ENCODE measurements around the gene TBKBP1. TPM values are rescaled to one million over a fixed set of nuclear protein-coding genes. Genes with fewer than 3 reads are reported as not detected.

The TBKBP1 gene, protein sequence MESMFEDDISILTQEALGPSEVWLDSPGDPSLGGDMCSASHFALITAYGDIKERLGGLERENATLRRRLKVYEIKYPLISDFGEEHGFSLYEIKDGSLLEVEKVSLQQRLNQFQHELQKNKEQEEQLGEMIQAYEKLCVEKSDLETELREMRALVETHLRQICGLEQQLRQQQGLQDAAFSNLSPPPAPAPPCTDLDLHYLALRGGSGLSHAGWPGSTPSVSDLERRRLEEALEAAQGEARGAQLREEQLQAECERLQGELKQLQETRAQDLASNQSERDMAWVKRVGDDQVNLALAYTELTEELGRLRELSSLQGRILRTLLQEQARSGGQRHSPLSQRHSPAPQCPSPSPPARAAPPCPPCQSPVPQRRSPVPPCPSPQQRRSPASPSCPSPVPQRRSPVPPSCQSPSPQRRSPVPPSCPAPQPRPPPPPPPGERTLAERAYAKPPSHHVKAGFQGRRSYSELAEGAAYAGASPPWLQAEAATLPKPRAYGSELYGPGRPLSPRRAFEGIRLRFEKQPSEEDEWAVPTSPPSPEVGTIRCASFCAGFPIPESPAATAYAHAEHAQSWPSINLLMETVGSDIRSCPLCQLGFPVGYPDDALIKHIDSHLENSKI
- 1.8 TPM for total RNA-seq
- 9.5 TPM for polyA plus RNA-seq
- long read RNA-seq, donor 1 = 0 reads
- long read RNA-seq, donor 2 = 0 reads
- long read RNA-seq, donor 3 = 0 reads
- long read RNA-seq, donor 4, full-length matches to known transcripts = 1 of 1 reads
- long read RNA-seq, donor 4, partial matches to known transcripts = 0 of 1 reads
- long read RNA-seq, donor 4, other reads (novel, unspliced or antisense) = 0 of 1 reads
- long read RNA-seq, donor 5 = 0 reads
- long read RNA-seq, donor 6 = 0 reads
- long read RNA-seq, donor 7 = 0 reads
- long read RNA-seq, donor 8 = 0 reads
- long read RNA-seq, donor 9 = 0 reads
- long read RNA-seq, donor 10 = 0 reads

DNA sequence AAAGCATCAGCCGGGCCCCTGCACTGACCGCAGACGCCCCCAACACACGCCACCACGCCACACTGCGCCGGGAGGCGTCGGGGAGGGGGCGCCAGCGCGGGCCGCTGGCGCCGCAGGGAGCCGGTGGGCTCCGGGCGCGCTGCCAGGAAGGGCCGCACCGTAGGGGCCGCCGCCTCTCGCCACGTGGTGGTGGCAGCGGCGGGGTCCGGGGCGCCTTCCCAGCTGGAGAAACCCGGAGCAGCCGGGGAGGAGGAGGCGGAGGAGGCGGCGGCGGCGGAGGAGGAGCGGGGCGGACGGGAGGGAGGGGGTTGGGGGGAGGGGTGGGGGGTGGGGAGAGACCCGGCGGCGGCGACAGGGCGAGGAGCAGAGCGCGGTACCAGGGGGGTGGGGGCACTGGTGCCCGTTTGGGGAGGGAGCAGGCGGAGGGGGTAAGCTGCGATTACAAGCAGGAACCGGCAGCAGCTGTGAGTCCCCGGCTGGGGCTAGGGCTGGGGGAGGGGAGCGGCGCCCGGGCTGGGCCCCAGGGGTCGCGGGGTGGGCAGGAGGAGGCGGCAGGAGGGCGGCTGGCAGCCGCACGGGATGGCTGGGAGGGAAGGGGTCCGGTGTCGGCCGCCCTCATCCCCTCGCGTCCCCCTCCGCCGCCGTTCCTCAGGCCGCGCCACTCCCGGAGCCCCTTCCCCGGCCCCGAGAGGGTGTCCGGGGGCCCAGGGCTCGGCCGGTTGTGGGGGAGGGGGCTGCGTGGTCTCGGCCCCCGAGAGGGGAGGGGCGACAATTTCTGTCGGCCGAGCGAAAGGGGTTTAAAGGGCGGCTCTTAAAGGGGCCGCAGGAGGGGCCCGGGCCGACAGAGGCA is at the start of gene TBKBP1:
Gene TBKBP1 (plus strand): TSS at position 431 of the 850 bp plus-strand sequence. CDS start 1,952 bp downstream, outside the sequence.
- peaks cover 19 to 32% of the 10 kb centered on the region in 2 donors for H3K4me1 ChIP-seq (ENCODE audit: control insufficient read depth in 2 of 2, insufficient read depth in 2 of 2, low read length in 2 of 2)
- peak in 2 of 9 donors; percentile 53 to 65 for DNase-seq (ENCODE audit: low read depth in 6 of 9, low spot score in 9 of 9)
- peaks cover 0 to 6% of the 10 kb centered on the region in 2 donors for H3K9me3 ChIP-seq (ENCODE audit: control insufficient read depth in 2 of 2, insufficient read depth in 1 of 2, low read length in 1 of 2)
- H3K27me3 ChIP-seq (ENCODE audit: control insufficient read depth in 2 of 2, insufficient read depth in 1 of 2, low read length in 1 of 2) = peaks cover 21 to 51% of the 10 kb centered on the region in 2 donors
- under 1% methylated on average over 86 of the region's 87 CpGs for WGBS
- H3K4me3 ChIP-seq (ENCODE audit: low read length in 2 of 2) = peak within 1 kb of the TSS; percentile 45 to 72
- peak within 1 kb of the TSS in 1 of 2 donors; percentile 60 for H3K27ac ChIP-seq (ENCODE audit: low read depth in 1 of 2, low read length in 1 of 2)
- H3K36me3 ChIP-seq (ENCODE audit: control insufficient read depth in 2 of 2, insufficient read depth in 2 of 2, low read length in 1 of 2) = peaks cover 0 to 4% of the 10 kb centered on the region in 2 donors

DNA sequence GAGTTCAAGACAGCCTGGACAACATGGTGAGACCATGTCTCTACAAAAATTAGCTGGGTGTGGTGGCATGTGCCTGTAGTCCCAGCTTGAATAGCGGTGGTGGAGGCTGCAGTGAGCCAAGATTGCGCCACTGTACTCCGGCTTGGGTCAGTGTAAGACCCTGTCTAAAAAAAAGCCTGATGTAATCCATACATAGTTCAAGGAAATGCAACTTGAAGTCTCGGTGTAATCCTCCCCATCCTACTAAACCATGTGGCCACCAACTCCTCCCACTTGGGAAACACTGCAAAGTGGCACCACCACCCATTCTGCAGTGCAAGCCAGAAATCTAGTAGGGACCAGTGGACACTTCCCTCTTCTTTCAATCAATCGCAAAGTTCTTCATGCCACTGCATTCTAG is 49.6 kb upstream of the TBKBP1 start:
- no peak for DNase-seq (ENCODE audit: low read depth in 6 of 9, low spot score in 9 of 9)
- no peak overlapping the region for H3K4me3 ChIP-seq (ENCODE audit: low read length in 2 of 2)
- H3K27ac ChIP-seq (ENCODE audit: low read depth in 1 of 2, low read length in 1 of 2) = no peak overlapping the region
- H3K27me3 ChIP-seq (ENCODE audit: control insufficient read depth in 2 of 2, insufficient read depth in 1 of 2, low read length in 1 of 2) = no peaks in the 10 kb centered on the region
- H3K4me1 ChIP-seq (ENCODE audit: control insufficient read depth in 2 of 2, insufficient read depth in 2 of 2, low read length in 2 of 2) = peaks cover 3 to 11% of the 10 kb centered on the region in 2 donors
- 96% methylated on average over 5 of the region's 5 CpGs for WGBS
- no peaks in the 10 kb centered on the region for H3K36me3 ChIP-seq (ENCODE audit: control insufficient read depth in 2 of 2, insufficient read depth in 2 of 2, low read length in 1 of 2)
- no peaks in the 10 kb centered on the region for H3K9me3 ChIP-seq (ENCODE audit: control insufficient read depth in 2 of 2, insufficient read depth in 1 of 2, low read length in 1 of 2)

DNA sequence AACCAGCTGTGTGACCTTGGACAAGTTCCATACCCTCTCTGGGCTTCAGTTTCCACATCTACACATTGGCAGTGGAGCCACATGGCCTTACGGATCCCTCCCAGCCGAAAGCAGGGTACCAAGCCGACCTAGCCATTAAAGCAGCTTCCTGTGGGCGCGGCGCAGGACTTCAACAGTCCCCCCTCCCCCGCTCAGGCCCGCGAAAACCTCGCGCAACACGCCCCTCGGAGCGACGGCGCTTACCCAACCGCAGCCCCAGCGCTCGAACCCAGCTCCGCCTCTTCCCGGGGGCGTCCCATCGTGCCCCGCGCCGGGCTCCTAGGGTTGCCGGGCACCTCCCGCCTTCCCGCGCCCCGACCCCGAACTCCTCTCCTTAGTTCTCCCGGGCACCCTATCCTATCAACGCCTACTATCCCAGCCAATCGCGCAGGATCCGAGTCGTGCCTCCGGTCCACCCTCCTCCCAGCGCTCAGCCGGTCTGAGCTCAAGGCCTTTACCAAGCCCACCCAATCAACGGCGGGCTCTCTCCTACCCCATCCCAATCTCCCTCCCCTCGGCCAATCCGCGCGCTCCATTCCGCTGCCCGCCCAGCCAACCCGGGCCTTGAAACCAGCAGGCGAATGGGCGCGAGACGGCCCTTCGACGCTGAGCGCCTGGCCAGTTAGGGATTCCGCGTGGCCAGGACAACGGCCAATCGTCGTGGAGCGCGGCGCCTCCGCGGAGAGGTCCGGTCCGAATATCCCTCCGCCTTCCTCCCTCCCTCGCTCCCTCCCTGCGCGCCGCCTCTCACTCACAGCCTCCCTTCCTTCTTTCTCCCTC is 44.6 kb upstream of the TBKBP1 start, which contains the start of gene KPNB1:
Gene KPNB1 (plus strand): TSS at position 767 of the 819 bp plus-strand sequence. CDS start 326 bp downstream, outside the sequence.
- Histone ChIP-seq H3K36me3 (ENCODE audit: control insufficient read depth in 2 of 2, insufficient read depth in 2 of 2, low read length in 1 of 2) (peaks cover 13 to 28% of the 10 kb centered on the region in 2 donors), H3K4me3 (ENCODE audit: low read length in 2 of 2) (peak within 1 kb of the TSS; percentile 73 to 95), H3K27ac (ENCODE audit: low read depth in 1 of 2, low read length in 1 of 2) (peak within 1 kb of the TSS; percentile 94 to 97), H3K9me3 (ENCODE audit: control insufficient read depth in 2 of 2, insufficient read depth in 1 of 2, low read length in 1 of 2) (no peaks in the 10 kb centered on the region), H3K4me1 (ENCODE audit: control insufficient read depth in 2 of 2, insufficient read depth in 2 of 2, low read length in 2 of 2) (peaks cover 6 to 22% of the 10 kb centered on the region in 2 donors), H3K27me3 (ENCODE audit: control insufficient read depth in 2 of 2, insufficient read depth in 1 of 2, low read length in 1 of 2) (no peaks in the 10 kb centered on the region)
- WGBS = under 1% methylated on average over 74 of the region's 74 CpGs
- DNase-seq (ENCODE audit: low read depth in 6 of 9, low spot score in 9 of 9) = peak; percentile 88 to 99 (median 96)

DNA sequence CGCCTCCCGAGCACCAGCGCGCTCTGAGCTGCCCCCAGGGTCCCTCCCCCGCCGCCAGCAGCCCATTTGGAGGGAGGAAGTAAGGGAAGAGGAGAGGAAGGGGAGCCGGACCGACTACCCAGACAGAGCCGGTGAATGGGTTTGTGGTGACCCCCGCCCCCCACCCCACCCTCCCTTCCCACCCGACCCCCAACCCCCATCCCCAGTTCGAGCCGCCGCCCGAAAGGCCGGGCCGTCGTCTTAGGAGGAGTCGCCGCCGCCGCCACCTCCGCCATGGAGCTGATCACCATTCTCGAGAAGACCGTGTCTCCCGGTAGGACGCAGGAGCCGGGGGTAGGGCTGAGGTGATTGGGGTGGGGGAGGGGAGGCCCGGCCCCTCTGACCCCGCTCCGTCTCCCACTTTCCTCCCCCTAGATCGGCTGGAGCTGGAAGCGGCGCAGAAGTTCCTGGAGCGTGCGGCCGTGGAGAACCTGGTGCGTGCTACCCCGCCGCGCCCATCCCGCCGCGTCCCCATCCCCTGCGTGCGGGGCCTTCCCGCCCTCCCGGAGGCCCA is 43.9 kb upstream of the TBKBP1 start:
- H3K9me3 ChIP-seq (ENCODE audit: control insufficient read depth in 2 of 2, insufficient read depth in 1 of 2, low read length in 1 of 2) = no peaks in the 10 kb centered on the region
- peaks cover 17 to 35% of the 10 kb centered on the region in 2 donors for H3K36me3 ChIP-seq (ENCODE audit: control insufficient read depth in 2 of 2, insufficient read depth in 2 of 2, low read length in 1 of 2)
- peak overlapping the region; percentile 94 to 97 for H3K27ac ChIP-seq (ENCODE audit: low read depth in 1 of 2, low read length in 1 of 2)
- H3K4me1 ChIP-seq (ENCODE audit: control insufficient read depth in 2 of 2, insufficient read depth in 2 of 2, low read length in 2 of 2) = peaks cover 6 to 22% of the 10 kb centered on the region in 2 donors
- H3K4me3 ChIP-seq (ENCODE audit: low read length in 2 of 2) = peak overlapping the region; percentile 73 to 95
- DNase-seq (ENCODE audit: low read depth in 6 of 9, low spot score in 9 of 9) = peak in 5 of 9 donors; percentile 25 to 60 (median 52)
- WGBS = 1% methylated on average over 48 of the region's 48 CpGs
- no peaks in the 10 kb centered on the region for H3K27me3 ChIP-seq (ENCODE audit: control insufficient read depth in 2 of 2, insufficient read depth in 1 of 2, low read length in 1 of 2)

DNA sequence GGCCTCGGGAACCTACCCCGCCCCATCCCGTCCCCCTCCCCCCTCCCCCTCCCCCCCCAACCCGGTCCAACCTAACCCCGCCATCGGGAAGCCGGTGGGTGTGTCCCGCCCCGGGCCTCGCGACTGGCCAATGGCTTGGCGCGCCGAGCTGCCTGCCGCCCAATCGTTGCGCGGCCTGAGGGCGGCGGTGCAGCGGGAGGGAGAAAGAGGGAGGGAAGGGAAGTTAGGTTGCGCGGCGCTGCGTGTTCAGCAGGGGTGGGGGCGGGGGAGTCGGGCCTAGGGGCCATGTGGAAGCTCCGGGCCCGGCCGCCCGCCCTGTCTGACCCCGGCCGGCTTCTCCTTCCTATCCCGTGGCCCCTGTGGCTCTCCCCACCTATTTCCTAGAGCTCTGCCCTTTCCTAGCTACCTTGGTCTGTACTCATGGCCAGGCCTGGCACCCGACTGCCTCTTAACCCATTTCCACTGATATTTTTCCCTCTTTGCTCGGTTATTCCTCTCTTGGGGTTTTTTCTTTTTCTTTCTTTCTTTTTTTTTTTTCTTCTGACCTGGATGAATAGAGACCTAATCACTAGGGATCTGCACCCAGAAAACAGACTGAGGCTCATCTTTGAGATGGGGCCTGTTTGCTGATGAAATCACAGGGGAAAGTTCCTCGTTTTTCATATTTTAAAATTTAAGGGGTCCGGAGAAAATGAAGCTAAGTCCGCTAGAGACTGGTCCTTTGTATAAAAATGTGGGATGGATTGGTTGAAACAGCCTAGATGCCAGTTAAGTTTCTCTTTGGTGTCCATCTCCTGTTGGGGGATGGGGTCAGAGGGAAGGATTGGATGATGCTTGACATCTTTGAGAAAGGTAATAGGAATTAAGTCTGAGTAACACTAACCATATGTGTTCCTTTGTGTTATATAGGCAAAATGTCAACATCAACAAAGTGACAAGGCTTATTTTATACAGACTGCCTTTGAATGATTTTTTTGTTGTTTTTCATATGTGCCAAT is 43.1 kb upstream of the TBKBP1 start:
- Histone ChIP-seq H3K4me3 (ENCODE audit: low read length in 2 of 2) (peak overlapping the region; percentile 73 to 95), H3K27ac (ENCODE audit: low read depth in 1 of 2, low read length in 1 of 2) (peak overlapping the region; percentile 71 to 93), H3K4me1 (ENCODE audit: control insufficient read depth in 2 of 2, insufficient read depth in 2 of 2, low read length in 2 of 2) (peaks cover 6 to 22% of the 10 kb centered on the region in 2 donors), H3K9me3 (ENCODE audit: control insufficient read depth in 2 of 2, insufficient read depth in 1 of 2, low read length in 1 of 2) (no peaks in the 10 kb centered on the region), H3K36me3 (ENCODE audit: control insufficient read depth in 2 of 2, insufficient read depth in 2 of 2, low read length in 1 of 2) (peaks cover 24 to 43% of the 10 kb centered on the region in 2 donors), H3K27me3 (ENCODE audit: control insufficient read depth in 2 of 2, insufficient read depth in 1 of 2, low read length in 1 of 2) (no peaks in the 10 kb centered on the region)
- DNase-seq (ENCODE audit: low read depth in 6 of 9, low spot score in 9 of 9) = peak; percentile 73 to 96 (median 87)
- 2% methylated on average over 39 of the region's 39 CpGs for WGBS

DNA sequence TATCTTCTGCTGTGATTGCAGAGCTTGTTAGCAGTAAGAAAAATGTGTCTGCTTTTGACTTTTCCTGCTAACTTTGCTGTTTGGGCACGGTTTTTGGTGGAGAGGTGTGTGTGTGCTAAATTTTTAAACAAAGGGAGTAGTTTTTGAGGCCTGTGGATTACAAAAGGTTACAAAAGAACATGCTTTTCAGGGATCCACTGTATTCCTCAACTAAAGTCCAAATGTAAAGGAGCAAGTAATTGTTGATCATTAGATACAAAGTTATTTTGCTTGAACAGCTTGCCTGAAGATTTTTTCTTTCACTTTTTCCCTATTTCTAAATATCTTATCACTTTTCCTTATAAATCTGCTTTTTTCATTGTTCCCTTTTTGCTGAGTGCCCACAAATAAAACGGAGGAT is 42.3 kb upstream of the TBKBP1 start:
- no peak overlapping the region for H3K27ac ChIP-seq (ENCODE audit: low read depth in 1 of 2, low read length in 1 of 2)
- H3K36me3 ChIP-seq (ENCODE audit: control insufficient read depth in 2 of 2, insufficient read depth in 2 of 2, low read length in 1 of 2) = peaks cover 33 to 52% of the 10 kb centered on the region in 2 donors
- DNase-seq (ENCODE audit: low read depth in 6 of 9, low spot score in 9 of 9) = no peak
- H3K4me3 ChIP-seq (ENCODE audit: low read length in 2 of 2) = peak overlapping the region in 1 of 2 donors; percentile 68
- 80% methylated on average over 2 of the region's 2 CpGs for WGBS
- peaks cover 6 to 22% of the 10 kb centered on the region in 2 donors for H3K4me1 ChIP-seq (ENCODE audit: control insufficient read depth in 2 of 2, insufficient read depth in 2 of 2, low read length in 2 of 2)
- no peaks in the 10 kb centered on the region for H3K9me3 ChIP-seq (ENCODE audit: control insufficient read depth in 2 of 2, insufficient read depth in 1 of 2, low read length in 1 of 2)
- H3K27me3 ChIP-seq (ENCODE audit: control insufficient read depth in 2 of 2, insufficient read depth in 1 of 2, low read length in 1 of 2) = no peaks in the 10 kb centered on the region

DNA sequence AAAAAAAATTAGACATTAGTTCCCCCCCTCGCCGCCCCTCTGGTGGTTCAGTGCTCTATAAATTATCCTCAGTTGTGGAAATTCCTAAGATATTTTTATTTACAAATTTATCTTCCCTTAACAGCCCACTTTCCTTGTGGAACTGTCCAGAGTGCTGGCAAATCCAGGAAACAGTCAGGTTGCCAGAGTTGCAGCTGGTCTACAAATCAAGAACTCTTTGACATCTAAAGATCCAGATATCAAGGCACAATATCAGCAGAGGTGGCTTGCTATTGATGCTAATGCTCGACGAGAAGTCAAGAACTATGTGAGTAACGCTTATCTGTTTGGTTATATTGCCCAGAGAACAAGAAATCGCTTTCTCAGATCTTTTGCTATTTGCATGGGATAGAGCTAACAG is 41.4 kb upstream of the TBKBP1 start:
- Histone ChIP-seq H3K27me3 (ENCODE audit: control insufficient read depth in 2 of 2, insufficient read depth in 1 of 2, low read length in 1 of 2) (no peaks in the 10 kb centered on the region), H3K27ac (ENCODE audit: low read depth in 1 of 2, low read length in 1 of 2) (no peak overlapping the region), H3K4me3 (ENCODE audit: low read length in 2 of 2) (no peak overlapping the region), H3K9me3 (ENCODE audit: control insufficient read depth in 2 of 2, insufficient read depth in 1 of 2, low read length in 1 of 2) (no peaks in the 10 kb centered on the region), H3K36me3 (ENCODE audit: control insufficient read depth in 2 of 2, insufficient read depth in 2 of 2, low read length in 1 of 2) (peaks cover 41 to 60% of the 10 kb centered on the region in 2 donors), H3K4me1 (ENCODE audit: control insufficient read depth in 2 of 2, insufficient read depth in 2 of 2, low read length in 2 of 2) (peaks cover 6 to 22% of the 10 kb centered on the region in 2 donors)
- no peak for DNase-seq (ENCODE audit: low read depth in 6 of 9, low spot score in 9 of 9)
- 90% methylated on average over 6 of the region's 6 CpGs for WGBS

Data from thymus (tissue), 14 donors.